Measurements from ENCODE around the gene LRRC25.

DNA sequence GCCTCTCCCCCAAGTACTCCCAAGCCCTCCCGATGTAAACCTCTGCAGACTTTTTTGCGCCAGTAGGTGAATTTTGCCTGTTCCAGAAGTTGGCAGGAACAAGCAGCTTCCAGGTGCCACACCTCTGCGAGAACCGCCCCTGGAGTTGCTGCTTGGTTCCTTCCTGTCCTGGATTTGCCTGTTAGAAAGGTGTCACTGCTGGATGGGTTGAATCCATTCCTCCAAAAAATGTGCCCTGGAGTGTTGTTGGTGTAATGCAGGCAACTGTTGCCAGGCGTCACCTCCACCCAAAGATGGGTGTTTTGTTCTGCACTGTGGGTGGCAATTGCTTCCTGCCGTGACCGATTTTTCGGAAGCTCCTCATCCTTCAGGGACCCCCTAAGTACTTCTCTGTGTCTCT lies 51.3 kb downstream of the LRRC25 start:
- no peak for TF ChIP-seq POLR2AphosphoS5 (IDR thresholded peaks at IDR 0.05; ENCODE audit: borderline replicate concordance, low read depth, low read length)
- TF ChIP-seq EZH2 (IDR thresholded peaks at IDR 0.05), result no peak

Measured in SK-N-MC (cell line).